GM12891 (cell line): ENCODE results near the gene MTHFR.

Source experiments
- POLR2A ChIP-seq: IDR thresholded peaks from 2 replicates; pipeline ENCODE4 v1.6.1; 2011; ENCODE audit warnings: low read depth, low read length, control low read depth
- POLR2AphosphoS5 ChIP-seq: IDR thresholded peaks from 2 replicates; pipeline ENCODE4 v1.6.1; 2011; ENCODE audit warnings: low read depth, low read length, control low read depth
- TAF1 ChIP-seq: IDR thresholded peaks from 2 replicates; pipeline ENCODE4 v1.6.1; 2011; ENCODE audit warnings: low read depth, low read length, control low read depth

DNA sequence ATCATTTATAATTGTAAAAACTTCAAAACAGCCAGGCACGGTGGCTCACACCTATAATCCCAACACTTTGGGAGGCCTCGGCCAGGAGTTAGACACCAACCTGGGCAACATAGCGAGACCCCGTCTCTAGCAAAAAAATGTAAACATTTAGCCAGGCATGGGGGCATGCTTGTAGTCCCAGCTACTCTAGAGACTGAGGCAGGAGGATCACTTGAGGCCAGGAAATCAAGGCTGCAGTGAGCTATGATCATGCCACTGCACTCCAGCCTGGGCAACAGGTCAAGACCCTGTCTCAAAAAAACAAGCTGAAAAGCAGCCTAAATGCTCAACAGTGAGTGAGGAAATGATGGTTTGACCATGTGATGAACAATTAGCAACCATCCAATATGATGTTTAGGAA, 36.5 kb downstream of the MTHFR start:
- no peak for TF ChIP-seq POLR2A
- TF ChIP-seq POLR2AphosphoS5: no peak
- TF ChIP-seq TAF1: no peak
